ENCODE measurements around the gene KLK12. TPM values are rescaled to one million over a fixed set of nuclear protein-coding genes. Genes with fewer than 3 reads are reported as not detected.
A peak's percentile ranks its signal among the peaks of the same experiment; 100 is the strongest.

KLK12 gene
- total and polyA plus RNA-seq, 9 of the 15 experiments (the other 6 are each of a cell fraction or from before 2014, with no cell fraction given): not detected

DNA sequence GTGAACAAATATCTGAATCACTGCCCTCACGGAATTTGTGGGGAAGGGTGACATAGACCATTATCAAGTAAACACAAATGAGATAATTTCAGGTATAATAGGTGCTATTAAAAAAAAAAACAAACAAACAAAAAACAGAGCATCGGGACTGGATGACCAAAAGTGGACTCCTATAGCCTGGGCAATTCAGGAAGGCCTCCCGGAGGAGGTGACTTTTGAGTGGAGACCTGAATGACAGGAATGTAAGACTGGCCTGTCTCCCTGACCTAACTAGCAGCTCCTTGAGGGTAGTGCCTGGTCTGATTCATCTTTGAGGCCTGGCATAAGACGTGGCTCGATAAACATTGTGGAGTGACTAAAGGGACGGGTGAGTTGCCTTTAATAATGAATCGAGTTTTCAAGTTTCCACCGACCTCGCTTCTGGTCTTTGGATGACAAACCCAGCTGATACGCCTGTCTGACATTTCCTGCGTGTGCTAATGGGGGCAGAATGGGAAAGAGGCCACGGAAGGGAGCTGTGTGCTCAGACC is 22.1 kb downstream of the KLK12 start:
- no peak overlapping the region for H2AFZ ChIP-seq (ENCODE audit: low read depth, low read length)
- peaks cover 2% of the 10 kb centered on the region; the same call in 1 of the 2 replicates for H4K20me1 ChIP-seq (replicated peaks; ENCODE audit: control insufficient read depth, insufficient read depth, low read length)
- TF ChIP-seq, protein P1, sequence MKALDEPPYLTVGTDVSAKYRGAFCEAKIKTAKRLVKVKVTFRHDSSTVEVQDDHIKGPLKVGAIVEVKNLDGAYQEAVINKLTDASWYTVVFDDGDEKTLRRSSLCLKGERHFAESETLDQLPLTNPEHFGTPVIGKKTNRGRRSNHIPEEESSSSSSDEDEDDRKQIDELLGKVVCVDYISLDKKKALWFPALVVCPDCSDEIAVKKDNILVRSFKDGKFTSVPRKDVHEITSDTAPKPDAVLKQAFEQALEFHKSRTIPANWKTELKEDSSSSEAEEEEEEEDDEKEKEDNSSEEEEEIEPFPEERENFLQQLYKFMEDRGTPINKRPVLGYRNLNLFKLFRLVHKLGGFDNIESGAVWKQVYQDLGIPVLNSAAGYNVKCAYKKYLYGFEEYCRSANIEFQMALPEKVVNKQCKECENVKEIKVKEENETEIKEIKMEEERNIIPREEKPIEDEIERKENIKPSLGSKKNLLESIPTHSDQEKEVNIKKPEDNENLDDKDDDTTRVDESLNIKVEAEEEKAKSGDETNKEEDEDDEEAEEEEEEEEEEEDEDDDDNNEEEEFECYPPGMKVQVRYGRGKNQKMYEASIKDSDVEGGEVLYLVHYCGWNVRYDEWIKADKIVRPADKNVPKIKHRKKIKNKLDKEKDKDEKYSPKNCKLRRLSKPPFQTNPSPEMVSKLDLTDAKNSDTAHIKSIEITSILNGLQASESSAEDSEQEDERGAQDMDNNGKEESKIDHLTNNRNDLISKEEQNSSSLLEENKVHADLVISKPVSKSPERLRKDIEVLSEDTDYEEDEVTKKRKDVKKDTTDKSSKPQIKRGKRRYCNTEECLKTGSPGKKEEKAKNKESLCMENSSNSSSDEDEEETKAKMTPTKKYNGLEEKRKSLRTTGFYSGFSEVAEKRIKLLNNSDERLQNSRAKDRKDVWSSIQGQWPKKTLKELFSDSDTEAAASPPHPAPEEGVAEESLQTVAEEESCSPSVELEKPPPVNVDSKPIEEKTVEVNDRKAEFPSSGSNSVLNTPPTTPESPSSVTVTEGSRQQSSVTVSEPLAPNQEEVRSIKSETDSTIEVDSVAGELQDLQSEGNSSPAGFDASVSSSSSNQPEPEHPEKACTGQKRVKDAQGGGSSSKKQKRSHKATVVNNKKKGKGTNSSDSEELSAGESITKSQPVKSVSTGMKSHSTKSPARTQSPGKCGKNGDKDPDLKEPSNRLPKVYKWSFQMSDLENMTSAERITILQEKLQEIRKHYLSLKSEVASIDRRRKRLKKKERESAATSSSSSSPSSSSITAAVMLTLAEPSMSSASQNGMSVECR (CRISPR knock-in tag; IDR thresholded peaks at IDR 0.05): no peak
- no peak for TF ChIP-seq NCOA2 (IDR thresholded peaks at IDR 0.05; ENCODE audit: partially characterized antibody in 2 of 2)
- TF ChIP-seq ZFP36 (IDR thresholded peaks at IDR 0.05; ENCODE audit: low read depth, low read length, partially characterized antibody): peak; percentile 93
- 0 out of 2 replicates have a peak, but pooled peaks have one; percentile 54 for TF ChIP-seq ZNF436 (CRISPR knock-in tag; IDR thresholded peaks at IDR 0.05)
- TF ChIP-seq RBM25 (IDR thresholded peaks at IDR 0.05; ENCODE audit: low read depth, low read length, severe bottlenecking): peak; percentile 59
- no peak for TF ChIP-seq GATAD2A (IDR thresholded peaks at IDR 0.05)
- no TSS peak for BruUV-seq (replicated peaks)
- no peaks in the 10 kb centered on the region for H3K36me3 ChIP-seq (ENCODE audit: control insufficient read depth, insufficient read depth, low read length)
- FAIRE-seq (no peak), ATAC-seq (no peak), DNase-seq (ENCODE audit: extremely low read depth in 1 of 4, low spot score in 3 of 4) (no peak)
- intact Hi-C loops (cut with micrococcal nuclease) (no loop called here), in situ Hi-C loops (cut with MboI) (no loop called here)
- no peaks in the 10 kb centered on the region for H3K79me2 ChIP-seq (ENCODE audit: control insufficient read depth, insufficient read depth, low read length)
- H3K27me3 ChIP-seq (ENCODE audit: control insufficient read depth in 2 of 2, insufficient read depth in 2 of 2, low read length in 2 of 2): peaks cover 8 to 58% of the 10 kb centered on the region in 2 experiments; a peak in 4 of 5 replicates
- H3K27ac ChIP-seq (ENCODE audit: extremely low read depth, low read depth, low read length): no peak overlapping the region
- POLR2A ChIA-PET: interaction anchor here (0.6 to 1.2 kb wide), 2 partner anchors 25 to 96 kb away, joined by 4 read pairs; partner anchors contain the start of gene CTU1
- H3K4me1 ChIP-seq (replicated peaks in 1 of 2; ENCODE audit: control insufficient read depth in 2 of 2, insufficient read depth in 2 of 2, low read length in 2 of 2): peaks cover 0 to 8% of the 10 kb centered on the region in 2 experiments; a peak in 2 of 5 replicates
- no peaks in the 10 kb centered on the region for H3K9me3 ChIP-seq (replicated peaks; ENCODE audit: control insufficient read depth, insufficient read depth, low read depth, low read length)
- no peaks in the 10 kb centered on the region for H3K9me1 ChIP-seq (ENCODE audit: control insufficient read depth, insufficient read depth, low read length)
- 4% methylated on average over 12 of the region's 12 CpGs for WGBS (ENCODE audit: insufficient coverage, low coverage, missing lambda C conversion rate)
- CTCF ChIA-PET (ENCODE audit: low intra/inter-chr PET ratio): no interaction called here
- H3K4me2 ChIP-seq (ENCODE audit: insufficient read depth, low read length): no peak overlapping the region
- no peak overlapping the region for H3K9ac ChIP-seq (ENCODE audit: insufficient read depth in 1 of 2, low read depth in 2 of 2, low read length in 2 of 2)
- H3K4me3 ChIP-seq: no peak overlapping the region

Measured in K562 (cell line).